NCI-H524 (cell line): ENCODE measurements around the gene POC1A.
A peak's percentile ranks its signal among the peaks of the same experiment; 100 is the strongest.

Experiments used
- DNase-seq, 2 experiments: peaks; one replicate each; lab custom pipeline; 2025; lab: John Stamatoyannopoulos, UW

POC1A gene

GRCh38 chr3:52128118-52128683 is 26.0 kb downstream of the POC1A start:
- no peak for DNase-seq

DNA sequence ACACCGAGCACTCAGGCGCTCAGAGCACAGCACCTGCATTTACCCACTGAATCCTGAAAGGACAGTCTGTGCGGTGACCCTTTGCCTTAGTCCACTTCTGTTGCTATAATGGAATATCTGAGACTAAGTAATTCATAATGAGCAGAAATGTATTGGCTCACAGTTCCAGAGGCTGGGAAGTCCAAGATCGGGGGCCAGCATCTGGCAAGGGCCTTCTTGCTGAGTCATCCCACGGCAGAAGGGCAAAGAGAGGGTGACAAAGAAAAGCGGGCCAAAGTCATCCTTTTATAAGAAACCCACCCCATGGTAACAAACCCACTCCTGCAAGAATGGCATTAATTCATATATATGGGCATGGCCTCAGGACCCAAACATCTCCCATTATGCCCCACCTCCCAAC is 27.7 kb downstream of the POC1A start:
- no peak for DNase-seq

DNA sequence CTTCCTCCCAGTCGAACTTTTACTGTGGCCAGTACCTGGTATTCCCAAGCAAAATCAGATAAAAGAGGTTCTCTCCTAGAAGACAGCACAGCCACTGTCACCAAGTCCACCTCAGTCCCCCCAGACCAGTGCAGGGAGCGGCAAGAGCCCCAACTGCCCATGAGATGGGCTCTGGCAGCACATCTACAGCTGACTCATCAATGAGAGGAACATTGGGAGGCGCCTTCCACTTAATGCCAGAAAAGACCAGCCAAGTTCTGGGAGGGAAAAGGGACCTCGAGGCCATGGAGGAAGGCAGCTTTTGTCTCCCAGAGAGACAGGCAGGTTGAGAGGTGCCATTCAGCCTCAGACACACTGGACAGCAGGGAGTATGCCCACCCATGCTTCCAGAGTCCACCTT is 28.2 kb downstream of the POC1A start:
- DNase-seq = no peak

- no peak for DNase-seq
These were observed 29.5 kb downstream of the POC1A start for GRCh38 chr3:52124766-52125165.

DNA sequence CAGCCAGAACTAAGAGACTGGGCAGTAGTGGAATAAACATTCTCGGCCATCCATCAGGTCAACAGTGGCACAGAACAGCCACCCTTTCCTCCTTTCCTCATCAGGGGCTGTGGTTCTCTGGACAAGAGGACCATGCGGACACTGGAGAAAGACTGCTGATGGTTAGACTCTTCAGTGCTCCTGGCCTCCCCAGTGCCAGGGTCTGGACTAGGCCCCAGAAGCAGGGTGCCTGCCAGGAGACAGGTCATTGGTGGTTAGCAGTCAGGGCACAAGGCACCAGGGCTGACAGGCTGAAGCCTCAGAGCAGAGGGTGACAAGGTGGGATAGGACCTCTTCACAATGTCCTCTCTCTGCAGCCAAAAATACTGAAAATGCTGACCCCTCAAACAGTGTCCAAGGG is 30.1 kb downstream of the POC1A start:
- DNase-seq = no peak

DNA sequence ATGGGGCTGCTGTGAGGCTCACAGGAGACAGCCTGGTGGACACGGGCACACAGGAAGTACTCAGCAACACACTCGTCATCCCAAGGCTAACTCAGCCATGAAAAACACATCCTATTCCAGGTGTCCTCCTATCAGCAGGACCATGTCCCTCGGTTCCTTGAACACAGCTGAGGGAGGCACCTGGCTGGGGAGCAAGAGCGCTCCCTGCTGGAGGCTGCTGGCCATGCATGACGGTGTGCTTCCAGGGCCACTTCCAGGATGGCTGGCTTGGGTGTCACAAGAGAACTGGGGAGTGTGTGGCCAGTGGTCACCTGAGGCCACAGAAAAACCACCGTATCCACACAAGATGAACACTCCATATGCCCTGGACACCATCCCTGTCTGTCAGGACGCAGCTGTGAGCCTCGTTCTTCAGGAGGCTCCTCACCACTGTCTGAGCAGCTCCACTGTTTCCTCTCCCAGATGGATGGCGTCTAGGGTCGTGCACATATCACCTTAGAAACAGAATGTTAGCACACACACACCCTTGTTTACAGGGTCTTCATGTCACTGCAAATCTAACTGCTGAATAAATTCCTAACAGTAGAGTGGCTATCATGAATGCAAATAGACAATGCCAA is 31.0 kb downstream of the POC1A start:
- peak in 1 of 2 experiments; percentile 43 for DNase-seq

DNA sequence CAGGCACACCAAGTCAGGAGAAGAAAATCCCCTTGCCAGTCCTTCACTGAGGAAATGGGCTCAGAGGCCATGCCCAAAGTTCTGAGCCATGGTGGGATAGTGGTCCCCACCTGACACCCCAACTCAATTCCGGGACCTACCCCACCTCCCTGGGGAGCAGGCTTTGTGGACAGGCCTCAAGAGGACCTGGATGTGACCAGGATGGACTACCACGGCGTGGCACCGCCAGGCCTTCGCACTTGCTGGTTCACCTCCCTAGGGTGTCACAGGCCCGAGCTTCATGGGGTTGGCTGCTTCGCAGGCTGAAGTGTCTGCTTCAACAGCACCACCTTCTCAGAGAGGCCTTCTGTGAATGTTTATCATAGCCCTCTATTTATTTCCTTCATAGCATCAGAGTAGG is 31.7 kb downstream of the POC1A start:
- no peak for DNase-seq

DNA sequence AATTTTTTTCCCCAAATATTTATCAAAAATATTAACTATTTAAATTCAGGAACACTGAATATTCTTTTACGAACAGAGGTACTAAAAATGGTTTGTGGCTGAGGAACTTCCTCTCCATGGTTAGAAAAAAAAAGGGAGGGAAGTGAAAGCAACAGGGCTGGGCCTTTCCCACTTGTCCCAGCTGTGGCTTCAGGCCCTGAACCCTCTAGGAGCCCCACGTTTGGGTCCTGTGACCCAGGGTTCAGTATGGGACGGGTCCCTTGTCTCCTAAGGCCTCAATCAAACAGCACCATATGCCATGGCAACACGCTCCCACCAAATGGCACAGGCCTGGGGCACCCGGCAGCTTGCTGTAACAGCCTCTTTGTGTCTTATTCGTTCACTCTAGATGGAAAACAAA is 32.4 kb downstream of the POC1A start:
- no peak for DNase-seq

- no peak for DNase-seq
These were observed 32.8 kb downstream of the POC1A start for GRCh38 chr3:52121464-52121805.

DNA sequence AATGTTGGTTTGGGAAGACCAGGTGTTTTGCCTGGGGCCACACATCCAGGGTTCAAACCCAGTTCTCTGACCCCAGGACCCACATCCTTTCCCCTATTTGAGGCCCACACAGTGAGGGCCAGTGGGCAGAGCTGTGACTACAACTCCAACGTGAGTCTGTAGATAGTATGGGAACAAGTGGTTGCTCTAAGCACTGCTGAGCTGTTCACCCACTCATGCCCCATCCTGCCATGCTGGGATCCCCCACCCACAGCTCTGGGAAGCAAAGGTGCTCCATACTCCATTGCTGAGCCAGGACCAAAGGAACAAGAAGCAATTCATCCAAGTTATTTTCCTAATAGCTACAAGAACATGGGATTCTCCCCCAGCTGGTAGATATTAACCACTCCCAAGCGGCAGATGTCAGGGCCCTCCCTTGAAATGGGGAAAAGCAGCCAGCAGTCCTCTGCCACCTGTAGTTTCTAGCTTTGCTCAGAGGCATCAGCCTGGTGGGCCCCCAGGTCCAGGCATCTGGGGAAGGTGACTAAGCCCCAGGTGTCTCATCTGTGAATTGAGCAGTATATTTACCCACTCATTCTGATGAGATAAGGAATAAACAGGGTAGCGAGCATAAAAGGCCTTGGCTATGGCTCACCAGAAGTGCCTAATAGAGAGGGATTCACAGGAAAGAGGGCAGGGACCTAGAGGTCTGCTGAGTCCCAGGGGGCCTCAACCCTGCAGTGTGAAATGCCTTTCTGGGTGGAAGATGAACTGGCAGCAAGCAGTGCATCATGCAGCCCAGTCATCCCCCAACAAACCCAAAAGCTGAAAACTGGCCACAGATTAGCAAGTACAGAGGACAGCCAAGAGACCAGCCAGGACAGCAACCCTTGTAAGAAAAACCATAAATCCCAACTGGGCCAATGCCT is 33.4 kb downstream of the POC1A start:
- DNase-seq = peak in 1 of 2 experiments; percentile 2

DNA sequence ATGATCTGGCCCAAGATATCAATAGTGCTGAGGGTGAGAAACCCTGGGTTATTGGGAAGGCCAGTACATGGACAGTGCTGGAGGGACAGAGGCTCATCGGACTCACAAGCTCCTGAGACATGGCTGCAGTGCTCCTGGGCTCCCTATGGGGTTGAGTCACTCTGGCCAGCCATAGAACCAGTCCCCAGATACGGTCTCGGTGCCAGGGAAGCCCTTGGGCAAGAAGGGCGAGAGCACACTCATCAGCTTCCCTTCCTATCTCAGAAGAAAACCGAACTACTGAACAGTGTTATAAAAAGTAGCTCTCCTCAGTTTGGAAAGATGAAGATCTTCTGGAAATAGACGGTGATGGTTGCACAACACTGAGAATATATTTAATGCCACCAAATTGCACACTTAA is 34.4 kb downstream of the POC1A start:
- no peak for DNase-seq

- DNase-seq = no peak
These were observed 35.1 kb downstream of the POC1A start for GRCh38 chr3:52119099-52119498.

DNA sequence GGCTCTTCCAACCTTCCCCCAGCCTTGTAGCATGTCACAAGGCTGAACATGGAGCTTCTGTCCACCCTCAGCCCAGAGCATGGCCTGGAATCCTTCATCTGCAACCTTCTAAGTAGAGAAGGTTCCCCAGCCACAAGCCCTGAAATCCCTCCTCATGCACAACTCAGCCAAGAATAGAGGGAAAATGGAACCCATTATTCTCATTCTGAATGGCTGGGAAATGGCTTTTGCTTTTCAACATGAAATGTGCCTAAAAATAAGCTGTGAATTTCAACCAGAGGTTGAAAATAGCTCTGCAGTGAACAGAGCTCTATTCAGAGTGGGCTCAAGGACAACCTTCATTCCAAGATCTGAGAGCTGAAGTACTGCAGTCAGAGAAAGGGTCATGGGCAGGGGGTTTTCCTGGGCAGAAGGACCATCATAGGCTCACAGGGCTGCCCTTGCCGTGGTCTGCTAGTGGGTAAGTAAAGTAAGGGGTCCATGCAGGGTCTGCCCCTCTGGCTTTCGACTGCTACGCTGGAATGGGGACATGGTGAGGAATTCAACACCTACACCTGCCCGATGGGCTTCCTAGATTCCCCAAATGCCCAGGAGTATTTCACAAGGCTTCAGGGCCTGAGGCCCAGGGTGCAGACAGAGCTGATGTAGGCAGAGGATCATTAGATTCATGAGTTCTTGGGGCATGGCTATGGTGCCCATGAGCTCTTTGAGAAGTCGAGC is 35.9 kb downstream of the POC1A start:
- DNase-seq = no peak

DNA sequence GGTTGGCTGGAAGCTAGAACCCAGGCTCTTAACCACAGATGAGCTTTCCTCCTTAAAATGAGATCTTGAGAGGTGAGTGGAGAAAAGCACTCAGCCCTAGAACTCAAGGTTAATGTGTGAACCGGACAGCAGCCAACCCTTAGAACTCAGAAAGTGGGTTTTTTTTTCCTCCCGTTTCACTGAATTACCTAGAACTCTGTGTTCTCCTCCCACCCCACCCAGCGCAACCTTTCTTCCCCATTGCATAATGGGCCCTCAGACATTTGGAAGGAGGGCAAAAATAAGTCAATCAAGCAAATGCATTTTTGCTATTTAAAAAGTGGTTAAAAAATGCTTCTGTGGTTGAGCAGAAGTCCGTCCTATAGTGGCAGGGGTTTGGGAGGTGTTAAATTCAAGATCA is 36.7 kb downstream of the POC1A start:
- no peak for DNase-seq

DNA sequence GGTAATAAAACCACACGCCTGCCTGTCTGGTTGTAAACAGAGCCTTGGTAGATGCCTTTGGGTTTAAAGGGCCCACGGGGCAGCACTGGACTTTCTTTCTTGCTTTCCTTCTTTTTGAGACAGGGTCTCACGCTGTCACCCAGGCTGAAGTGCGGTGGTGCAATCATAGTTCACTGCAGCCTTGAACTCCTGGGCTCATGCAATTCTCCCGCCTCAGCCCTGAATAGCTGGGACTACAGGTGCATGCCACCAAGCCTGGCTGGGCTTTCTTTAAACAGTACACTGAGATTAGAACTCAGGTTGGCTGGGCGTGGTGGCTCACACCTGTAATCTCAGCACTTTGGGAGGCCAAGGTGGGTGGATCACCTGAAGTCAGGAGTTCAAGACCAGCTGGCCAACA is 42.2 kb downstream of the POC1A start:
- DNase-seq = no peak

GRCh38 chr3:52110502-52110901 is 43.7 kb downstream of the POC1A start:
- DNase-seq = no peak

- no peak for DNase-seq
These were observed 44.5 kb downstream of the POC1A start for GRCh38 chr3:52109611-52110301.

DNA sequence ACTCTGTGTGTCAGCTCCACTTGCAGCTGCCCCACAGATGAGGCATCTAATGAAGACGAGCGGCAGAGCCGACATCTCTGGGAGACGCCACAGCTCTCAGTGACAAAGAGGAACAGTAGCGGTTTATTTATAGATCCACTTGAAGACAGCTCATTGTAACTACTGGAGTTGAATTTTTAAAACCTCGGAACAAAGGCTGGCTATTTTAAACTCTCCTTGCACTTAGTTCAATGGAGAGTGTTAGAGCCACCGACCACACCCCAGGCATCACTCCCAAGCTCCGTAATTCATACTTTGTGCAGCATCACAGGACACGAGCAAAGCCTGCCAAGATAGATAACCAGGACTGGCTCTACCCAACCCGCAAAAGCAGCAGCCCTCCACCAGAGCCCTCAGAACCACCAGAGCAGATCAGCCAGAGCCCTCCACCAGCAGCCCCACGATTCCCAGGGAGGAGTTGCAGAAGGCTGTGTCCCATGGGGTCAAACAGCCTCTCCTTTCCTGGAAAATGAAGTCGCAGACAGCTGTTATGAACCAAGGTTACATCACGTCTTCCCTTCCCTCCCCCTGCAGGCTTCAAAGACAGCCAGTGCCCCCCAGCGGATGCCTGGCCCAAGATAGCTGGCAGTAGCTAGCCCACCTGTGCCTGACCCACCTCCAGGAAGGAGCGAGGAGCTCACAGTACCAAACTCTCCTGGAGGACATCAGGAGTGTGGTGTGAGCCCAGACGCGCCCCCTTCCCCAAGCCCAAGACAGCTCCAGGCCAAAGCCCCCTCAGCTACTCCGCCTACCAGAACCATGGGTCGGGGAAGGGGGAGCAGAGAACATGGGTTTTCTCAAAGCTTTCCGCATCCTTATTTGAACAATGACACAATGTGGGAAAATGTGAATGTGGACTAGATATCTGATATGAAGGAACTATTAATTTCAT is 45.7 kb downstream of the POC1A start:
- DNase-seq = peak; percentile 47 to 84

GRCh38 chr3:52106951-52107611 is 47.1 kb downstream of the POC1A start:
- no peak for DNase-seq
